Liver (tissue), 3 donors: ENCODE measurements around the gene HSD17B12.

ENCODE experiments used
- EGR1 ChIP-seq, 2 donors: IDR thresholded peaks; 2 replicates each; pipeline ENCODE4 v1.6.1; 2016 to 2018; ENCODE audit warnings: antibody characterized with exemption in 2 of 2, low read depth in 2 of 2
- FOXA1 ChIP-seq: IDR thresholded peaks from 2 replicates; pipeline ENCODE4 v1.6.1; 2016; ENCODE audit warnings: antibody characterized with exemption
- SP1 ChIP-seq: IDR thresholded peaks from 2 replicates; pipeline ENCODE4 v1.6.1; 2018; ENCODE audit warnings: antibody characterized with exemption, mild to moderate bottlenecking
- TAF1 ChIP-seq: conservative IDR thresholded peaks from 2 replicates; pipeline ENCODE4 v1.6.1; 2016; ENCODE audit warnings: antibody characterized with exemption, mild to moderate bottlenecking
- TF ChIP-seq, protein P1 (sequence below): fragments of 150-350 bp; IDR thresholded peaks from 2 replicates; pipeline ENCODE4 v1.5.1; 2017; ENCODE audit warnings: improper control_type of control experiment, low read depth, low read length; ENCODE audit not compliant: missing input control
- TF ChIP-seq, protein P2 (sequence below): IDR thresholded peaks from 2 replicates; pipeline ENCODE4 v1.6.1; 2016; ENCODE audit warnings: antibody characterized with exemption
- donor health status: healthy.
- donor health status: healthy.

DNA sequence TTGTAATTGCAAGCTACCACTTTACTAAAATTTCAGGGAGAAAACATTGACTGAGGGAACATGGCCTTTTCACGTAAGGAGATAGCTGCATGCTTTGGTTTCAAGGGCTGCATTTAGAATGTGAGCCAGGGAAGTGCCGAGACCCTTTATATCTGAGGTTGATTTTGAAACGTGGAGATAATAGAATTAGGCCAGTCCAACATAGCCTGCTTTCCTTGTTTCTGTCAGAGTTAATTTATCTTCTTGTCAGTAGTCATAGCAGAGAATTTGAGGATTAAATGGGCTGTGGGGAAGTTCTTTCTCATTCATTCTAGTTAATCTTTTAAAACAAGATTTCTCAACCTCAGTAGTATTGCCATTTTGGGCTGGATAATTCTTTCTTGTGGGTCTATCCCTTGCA, 212.3 kb downstream of the HSD17B12 start:
- TF ChIP-seq EGR1 (IDR thresholded peaks at IDR 0.05; ENCODE audit: low read depth in 2 of 2) (no peak), SP1 (no peak), FOXA1 (no peak), TAF1 (no peak)
- TF ChIP-seq, protein P1, sequence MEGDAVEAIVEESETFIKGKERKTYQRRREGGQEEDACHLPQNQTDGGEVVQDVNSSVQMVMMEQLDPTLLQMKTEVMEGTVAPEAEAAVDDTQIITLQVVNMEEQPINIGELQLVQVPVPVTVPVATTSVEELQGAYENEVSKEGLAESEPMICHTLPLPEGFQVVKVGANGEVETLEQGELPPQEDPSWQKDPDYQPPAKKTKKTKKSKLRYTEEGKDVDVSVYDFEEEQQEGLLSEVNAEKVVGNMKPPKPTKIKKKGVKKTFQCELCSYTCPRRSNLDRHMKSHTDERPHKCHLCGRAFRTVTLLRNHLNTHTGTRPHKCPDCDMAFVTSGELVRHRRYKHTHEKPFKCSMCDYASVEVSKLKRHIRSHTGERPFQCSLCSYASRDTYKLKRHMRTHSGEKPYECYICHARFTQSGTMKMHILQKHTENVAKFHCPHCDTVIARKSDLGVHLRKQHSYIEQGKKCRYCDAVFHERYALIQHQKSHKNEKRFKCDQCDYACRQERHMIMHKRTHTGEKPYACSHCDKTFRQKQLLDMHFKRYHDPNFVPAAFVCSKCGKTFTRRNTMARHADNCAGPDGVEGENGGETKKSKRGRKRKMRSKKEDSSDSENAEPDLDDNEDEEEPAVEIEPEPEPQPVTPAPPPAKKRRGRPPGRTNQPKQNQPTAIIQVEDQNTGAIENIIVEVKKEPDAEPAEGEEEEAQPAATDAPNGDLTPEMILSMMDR = no peak
- TF ChIP-seq, protein P2, sequence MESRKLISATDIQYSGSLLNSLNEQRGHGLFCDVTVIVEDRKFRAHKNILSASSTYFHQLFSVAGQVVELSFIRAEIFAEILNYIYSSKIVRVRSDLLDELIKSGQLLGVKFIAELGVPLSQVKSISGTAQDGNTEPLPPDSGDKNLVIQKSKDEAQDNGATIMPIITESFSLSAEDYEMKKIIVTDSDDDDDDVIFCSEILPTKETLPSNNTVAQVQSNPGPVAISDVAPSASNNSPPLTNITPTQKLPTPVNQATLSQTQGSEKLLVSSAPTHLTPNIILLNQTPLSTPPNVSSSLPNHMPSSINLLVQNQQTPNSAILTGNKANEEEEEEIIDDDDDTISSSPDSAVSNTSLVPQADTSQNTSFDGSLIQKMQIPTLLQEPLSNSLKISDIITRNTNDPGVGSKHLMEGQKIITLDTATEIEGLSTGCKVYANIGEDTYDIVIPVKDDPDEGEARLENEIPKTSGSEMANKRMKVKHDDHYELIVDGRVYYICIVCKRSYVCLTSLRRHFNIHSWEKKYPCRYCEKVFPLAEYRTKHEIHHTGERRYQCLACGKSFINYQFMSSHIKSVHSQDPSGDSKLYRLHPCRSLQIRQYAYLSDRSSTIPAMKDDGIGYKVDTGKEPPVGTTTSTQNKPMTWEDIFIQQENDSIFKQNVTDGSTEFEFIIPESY = no peak
